Measurements from ENCODE around the gene CCDC102A. TPM values are rescaled to one million over a fixed set of nuclear protein-coding genes. Genes with fewer than 3 reads are reported as not detected.
"Not testable (repeated sequence)": the region's sequence is repeated elsewhere in the genome, so short reads cannot be mapped to it uniquely, and the experiment has no call there.

The CCDC102A gene
- polyA plus RNA-seq, 12 donors, result 9.2 to 20.8 (median 11.4) TPM; not detected in 1

GRCh38 chr16:57568173-57568678, 31.9 kb upstream of the CCDC102A start:
- DNase-seq, result no peak

GRCh38 chr16:57567691-57568090, 31.3 kb upstream of the CCDC102A start:
- no peak for DNase-seq

- no peak for DNase-seq
Measured at GRCh38 chr16:57566436-57566835, 30.1 kb upstream of the CCDC102A start.

- no peak for DNase-seq
Measured at GRCh38 chr16:57565461-57565860, 29.1 kb upstream of the CCDC102A start.

- DNase-seq, result no peak
Measured at GRCh38 chr16:57564571-57565270, 28.4 kb upstream of the CCDC102A start.

- no peak for DNase-seq
Measured at GRCh38 chr16:57563761-57564160, 27.4 kb upstream of the CCDC102A start.

GRCh38 chr16:57563487-57563750, 27.0 kb upstream of the CCDC102A start:
- DNase-seq, result no peak

- DNase-seq, result no peak
Measured at GRCh38 chr16:57562669-57563486, 26.5 kb upstream of the CCDC102A start.

- DNase-seq, result no peak
Measured at GRCh38 chr16:57562066-57562465, 25.7 kb upstream of the CCDC102A start.

- DNase-seq, result no peak
Measured at GRCh38 chr16:57559072-57559790, 22.9 kb upstream of the CCDC102A start.

GRCh38 chr16:57556941-57557541, 20.7 kb upstream of the CCDC102A start:
- no peak for DNase-seq

- DNase-seq, result no peak
Measured at GRCh38 chr16:57555831-57556230, 19.5 kb upstream of the CCDC102A start.

- DNase-seq, result no peak
Measured at GRCh38 chr16:57551057-57551456, 14.7 kb upstream of the CCDC102A start.

GRCh38 chr16:57549730-57550129, 13.4 kb upstream of the CCDC102A start:
- DNase-seq, result no peak

GRCh38 chr16:57548408-57548807, 12.0 kb upstream of the CCDC102A start:
- DNase-seq, result no peak

GRCh38 chr16:57547524-57547923, 11.2 kb upstream of the CCDC102A start:
- DNase-seq, result not testable (repeated sequence)

GRCh38 chr16:57544124-57544653, 7.8 kb upstream of the CCDC102A start:
- no peak for DNase-seq

- no peak for DNase-seq
Measured at GRCh38 chr16:57541754-57542435, 5.5 kb upstream of the CCDC102A start.

- no peak for DNase-seq
Measured at GRCh38 chr16:57540906-57541753, 4.8 kb upstream of the CCDC102A start.

GRCh38 chr16:57540387-57540786, 4.0 kb upstream of the CCDC102A start:
- DNase-seq, result no peak

All from muscle of arm (tissue), 12 donors.